Mammary microvascular endothelial cell (primary cell): Measurements from ENCODE around the gene ST3GAL6. TPM values are rescaled to one million over a fixed set of nuclear protein-coding genes. Genes with fewer than 3 reads are reported as not detected.

Experiments used
- total RNA-seq: library from RNA; depleted of rRNA; stranded (reverse); fragments of >200 nt; gene quantifications from 2 replicates; pipeline ENCODE4 v1.2.3, GENCODE V29; 2015

ST3GAL6 gene
- 25.0 and 28.8 TPM in 2 replicates for total RNA-seq

GRCh38 chr3:98763076-98763475 is at the start of gene ST3GAL6:
Gene ST3GAL6 (plus strand): TSS chr3:98763340. CDS start chr3:98768441, 5,101 bp downstream.

Other genes with a start within 250 kb of the ST3GAL6 start
- 90.1 and 108 TPM in 2 replicates for gene CLDND1, start 240.4 kb upstream of the ST3GAL6 start, total RNA-seq
- not detected in 2 replicates for gene GPR15, start 231.4 kb upstream of the ST3GAL6 start, total RNA-seq
- gene CPOX, start 169.7 kb upstream of the ST3GAL6 start, total RNA-seq = 30.5 and 35.5 TPM in 2 replicates
- gene DCBLD2, start 138.4 kb downstream of the ST3GAL6 start, total RNA-seq = 50.8 and 55.1 TPM in 2 replicates